Esophagus squamous epithelium (tissue), 4 donors: Measurements from ENCODE around the gene ATP8A1.

ENCODE experiments used
- CTCF ChIP-seq, 6 experiments: fragments of 450-650 bp in 4 of 6; fragments of 200-600 bp in 2 of 6; sonication (generic) in 2 of 6; IDR thresholded peaks; one replicate each; pipeline ENCODE4 v1.5.1; 2016 to 2019; ENCODE audit warnings: antibody characterized with exemption in 6 of 6, mild to moderate bottlenecking in 4 of 6, moderate library complexity in 4 of 6
- POLR2A ChIP-seq, 4 donors: fragments of 450-650 bp; IDR thresholded peaks; one replicate each; pipeline ENCODE4 v1.6.1; 2017; ENCODE audit warnings: antibody characterized with exemption in 4 of 4, mild to moderate bottlenecking in 4 of 4, moderate library complexity in 3 of 4

GRCh38 chr4:42636645-42636949, 20.3 kb downstream of the ATP8A1 start:
- TF ChIP-seq CTCF (IDR thresholded peaks at IDR 0.05) (no peak), POLR2A (IDR thresholded peaks at IDR 0.05) (no peak)
